DOHH2 (cell line): Measurements from ENCODE around the gene IWS1.

Experiments
- EZH2phosphoT487 ChIP-seq: fragments of 200-600 bp; sonication (generic); IDR thresholded peaks from 2 replicates; pipeline ENCODE4 v1.6.1; 2017; ENCODE audit warnings: borderline replicate concordance, mild to moderate bottlenecking, antibody characterized with exemption, low read length, moderate library complexity, mixed read lengths
- TF ChIP-seq, protein P1 (sequence below): fragments of 200-600 bp; sonication (generic); IDR thresholded peaks from one replicate; pipeline ENCODE4 v1.5.1; 2014; ENCODE audit warnings: antibody characterized with exemption, mild to moderate bottlenecking, low read depth, low read length; ENCODE audit not compliant: poor library complexity, severe bottlenecking

DNA sequence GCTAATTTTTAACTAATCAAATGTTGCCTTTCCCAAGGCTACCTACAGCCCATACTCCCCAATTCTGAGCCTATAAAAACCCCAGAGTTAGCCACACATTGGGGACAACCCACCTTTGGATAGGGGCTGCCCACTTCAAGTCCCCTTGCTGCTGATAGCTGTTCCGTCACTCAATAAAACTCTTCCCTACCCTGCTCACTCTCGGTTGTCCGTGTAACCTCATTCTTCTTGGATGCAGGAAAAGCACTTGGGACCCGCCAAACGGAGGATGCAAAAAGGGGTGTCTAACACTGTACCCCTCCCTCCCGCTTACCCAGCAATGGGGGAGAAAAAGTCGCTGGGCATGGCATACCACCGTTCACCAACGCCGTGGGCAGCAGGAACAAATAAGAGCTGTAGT lies 12.2 kb downstream of the IWS1 start:
- TF ChIP-seq, protein P1, sequence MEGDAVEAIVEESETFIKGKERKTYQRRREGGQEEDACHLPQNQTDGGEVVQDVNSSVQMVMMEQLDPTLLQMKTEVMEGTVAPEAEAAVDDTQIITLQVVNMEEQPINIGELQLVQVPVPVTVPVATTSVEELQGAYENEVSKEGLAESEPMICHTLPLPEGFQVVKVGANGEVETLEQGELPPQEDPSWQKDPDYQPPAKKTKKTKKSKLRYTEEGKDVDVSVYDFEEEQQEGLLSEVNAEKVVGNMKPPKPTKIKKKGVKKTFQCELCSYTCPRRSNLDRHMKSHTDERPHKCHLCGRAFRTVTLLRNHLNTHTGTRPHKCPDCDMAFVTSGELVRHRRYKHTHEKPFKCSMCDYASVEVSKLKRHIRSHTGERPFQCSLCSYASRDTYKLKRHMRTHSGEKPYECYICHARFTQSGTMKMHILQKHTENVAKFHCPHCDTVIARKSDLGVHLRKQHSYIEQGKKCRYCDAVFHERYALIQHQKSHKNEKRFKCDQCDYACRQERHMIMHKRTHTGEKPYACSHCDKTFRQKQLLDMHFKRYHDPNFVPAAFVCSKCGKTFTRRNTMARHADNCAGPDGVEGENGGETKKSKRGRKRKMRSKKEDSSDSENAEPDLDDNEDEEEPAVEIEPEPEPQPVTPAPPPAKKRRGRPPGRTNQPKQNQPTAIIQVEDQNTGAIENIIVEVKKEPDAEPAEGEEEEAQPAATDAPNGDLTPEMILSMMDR = no peak
- TF ChIP-seq EZH2phosphoT487 = no peak
